Naive thymus-derived CD8-positive, alpha-beta T cell (primary cell): Measurements from ENCODE around the gene GATA3. TPM values are rescaled to one million over a fixed set of nuclear protein-coding genes. Genes with fewer than 3 reads are reported as not detected.
A peak's percentile ranks its signal among the peaks of the same experiment; 100 is the strongest.

ENCODE experiments used
- ATAC-seq, 2 donors: fragments of 150-1000 bp; cut with Tn5 transposase in 1 of 2; sonication (Bioruptor Pico), chemical (Tn5 transposase) in 1 of 2; 1 replicate in 1 of 2; 2 replicates in 1 of 2; pipeline ENCODE4 v1.10.0; 2021; ENCODE audit warnings: mild to moderate bottlenecking in 2 of 2, moderate library complexity in 2 of 2
- POLR2A ChIA-PET: fragments of 350-600 bp; sonication (Branson Sonifier 250); formaldehyde crosslinking; loops from one replicate; lab custom pipeline; 2021; ENCODE audit warnings: antibody characterized with exemption; lab: Charles Lee
- DNase-seq, 10 donors: peaks; one replicate each; pipeline versions ENCODE4 v3.0.0 to v3.0.0-alpha.2; 2020 to 2022
- H3K27ac Mint-ChIP-seq, 10 donors: one replicate each; pipeline ENCODE4 v1.8.0; 2020 to 2022; ENCODE audit warnings: mild to moderate bottlenecking in 10 of 10, mixed read lengths in 10 of 10, moderate library complexity in 4 of 10, inconsistent platforms in 1 of 10
- H3K27me3 Mint-ChIP-seq, 5 donors: one replicate each; pipeline ENCODE4 v1.8.0; 2021 to 2022; ENCODE audit warnings: mixed read lengths in 5 of 5
- H3K36me3 Mint-ChIP-seq, 3 donors: one replicate each; pipeline ENCODE4 v1.8.0; 2020 to 2022; ENCODE audit warnings: mixed read lengths in 3 of 3, mild to moderate bottlenecking in 2 of 3, inconsistent platforms in 1 of 3
- H3K4me1 Mint-ChIP-seq, 4 donors: one replicate each; pipeline ENCODE4 v1.8.0; 2021 to 2022; ENCODE audit warnings: mixed read lengths in 4 of 4
- H3K4me3 Mint-ChIP-seq, 10 donors: one replicate each; pipeline ENCODE4 v1.8.0; 2020 to 2022; ENCODE audit warnings: mild to moderate bottlenecking in 10 of 10, mixed read lengths in 10 of 10, moderate library complexity in 6 of 10, inconsistent platforms in 1 of 10
- H3K9me3 Mint-ChIP-seq, 9 donors: one replicate each; pipeline ENCODE4 v1.8.0; 2020 to 2022; ENCODE audit warnings: mixed read lengths in 9 of 9, mild to moderate bottlenecking in 3 of 9, inconsistent platforms in 1 of 9, moderate library complexity in 1 of 9
- polyA plus RNA-seq, 3 donors: library from polyadenylated mRNA; unstranded; fragments of 300-500 nt; fragmentation: Illumina TruSeq; gene quantifications; one replicate each; pipeline ENCODE4 v1.2.3, GENCODE V29; 2021
- total RNA-seq, 8 experiments: library from RNA in 2 of 8; stranded (reverse) in 2 of 8; gene quantifications; one replicate each; pipeline ENCODE4 v1.2.3 and lab custom pipeline; 2021 to 2026

Gene GATA3
- total and polyA plus RNA-seq, 5 experiments from 2014 or later = 20.5 to 27.7 (median 23.9) TPM

DNA sequence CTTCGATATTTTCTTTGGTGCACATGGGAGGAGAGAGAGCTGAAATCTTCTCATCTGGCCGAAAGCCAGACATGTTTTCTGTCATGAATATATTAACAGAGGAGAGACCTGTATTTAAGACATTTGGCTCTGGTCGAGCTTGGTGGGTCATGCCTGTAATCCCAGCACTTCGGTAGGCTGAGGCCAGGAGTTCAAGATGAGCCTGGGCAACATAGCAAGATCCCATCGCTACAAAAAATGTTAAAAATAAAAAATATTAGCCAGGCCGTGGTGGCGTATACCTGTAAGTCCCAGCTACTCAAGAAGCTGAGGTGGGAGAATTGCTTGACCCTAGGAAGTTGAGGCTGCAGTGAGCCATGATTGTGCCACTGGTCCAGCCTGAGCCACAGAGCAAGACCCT lies 21.9 kb upstream of the GATA3 start:
- POLR2A ChIA-PET = no interaction called here
- H3K9me3 Mint-ChIP-seq = peaks cover 0 to 4% (median 0%) of the 10 kb centered on the region in 9 donors
- peaks cover 19 to 55% (median 44%) of the 10 kb centered on the region in 5 donors for H3K27me3 Mint-ChIP-seq
- ATAC-seq = no peak
- peak overlapping the region in 2 of 10 donors; percentile 10 to 58 for H3K4me3 Mint-ChIP-seq
- peaks cover 0 to 8% (median 5%) of the 10 kb centered on the region in 3 donors for H3K36me3 Mint-ChIP-seq
- peaks cover 6 to 19% (median 16%) of the 10 kb centered on the region in 4 donors for H3K4me1 Mint-ChIP-seq
- no peak for DNase-seq
- peak overlapping the region in 1 of 10 donors; percentile 48 for H3K27ac Mint-ChIP-seq

DNA sequence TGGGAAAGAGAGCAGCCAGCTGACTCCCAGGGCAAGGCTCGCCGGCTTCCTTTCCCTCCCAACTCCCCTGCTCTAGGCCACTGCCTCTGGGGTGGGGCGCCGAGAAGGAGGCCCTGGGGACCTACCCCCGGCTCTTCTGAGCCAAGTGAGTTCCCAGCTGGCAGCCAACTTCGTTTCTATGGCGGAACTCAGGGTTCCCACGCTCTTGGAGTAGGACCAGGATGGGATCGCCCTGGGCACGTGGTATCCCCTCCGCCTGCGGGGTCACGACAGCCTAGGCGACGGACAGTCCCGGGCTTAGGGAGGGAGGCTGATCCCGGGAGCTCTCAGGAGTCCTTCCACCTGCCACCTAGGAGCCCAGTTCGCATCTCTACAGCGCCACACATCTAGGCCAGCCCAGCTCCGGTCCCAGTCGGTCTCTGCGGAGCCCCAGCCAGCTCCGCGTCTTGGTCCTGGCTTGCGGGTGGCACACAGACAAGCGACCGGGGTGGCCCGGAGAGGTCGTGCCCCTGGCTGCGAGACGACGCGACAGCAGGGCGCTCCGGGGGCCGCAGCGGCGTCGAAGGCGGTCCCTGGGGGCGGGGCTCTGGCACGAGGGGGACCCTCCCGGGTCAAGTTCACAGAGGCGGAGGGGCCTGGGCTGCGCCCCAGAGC lies 20.5 kb upstream of the GATA3 start:
- POLR2A ChIA-PET = interaction anchor here (0.6 kb wide), 1 partner anchor 15 kb away, joined by 5 read pairs; no protein-coding TSS in a partner anchor
- peak; percentile 37 to 39 for ATAC-seq
- peaks cover 0 to 11% (median 8%) of the 10 kb centered on the region in 9 donors for H3K9me3 Mint-ChIP-seq

DNA sequence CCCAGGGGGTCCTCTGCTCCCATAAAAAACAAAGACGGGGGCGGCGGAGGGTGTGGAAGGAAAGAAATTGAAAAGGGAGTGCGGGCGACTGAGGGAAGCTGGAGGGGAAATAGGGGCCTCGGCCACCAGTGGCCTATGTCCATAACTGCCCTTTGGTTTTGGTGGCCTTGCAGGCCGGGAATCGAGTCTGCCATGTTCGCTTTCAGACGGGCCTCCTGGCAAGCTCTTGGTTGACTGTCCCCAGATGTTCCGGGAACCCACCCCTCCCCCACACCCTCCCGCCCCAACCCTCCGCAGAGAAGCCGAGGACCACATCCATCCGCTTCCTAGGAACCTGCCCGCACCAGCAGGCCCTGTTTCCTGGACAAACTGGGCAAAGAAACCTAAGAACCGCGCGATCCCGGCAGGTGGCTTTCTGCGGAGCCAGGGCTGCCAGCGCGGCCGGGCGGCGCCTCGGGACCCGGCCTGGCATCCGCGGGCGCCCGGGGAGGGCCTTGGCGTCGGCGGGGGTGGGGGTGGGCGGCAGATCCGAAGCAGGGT lies 20.0 kb upstream of the GATA3 start:
- Mint-ChIP-seq H3K27me3 (peaks cover 34 to 70% (median 61%) of the 10 kb centered on the region in 5 donors), H3K27ac (no peak overlapping the region), H3K36me3 (peaks cover 0 to 16% (median 10%) of the 10 kb centered on the region in 3 donors), H3K4me3 (peak overlapping the region in 7 of 10 donors; percentile 5 to 76 (median 46)), H3K9me3 (peaks cover 0 to 17% (median 11%) of the 10 kb centered on the region in 9 donors), H3K4me1 (peaks cover 13 to 29% (median 23%) of the 10 kb centered on the region in 4 donors)
- DNase-seq = peak in 4 of 10 donors; percentile 8 to 40 (median 14)
- ATAC-seq = peak in 1 of 2 donors; percentile 31
- POLR2A ChIA-PET = no interaction called here

More for the DNA sequence above, 20.5 kb upstream of the GATA3 start:
- peaks cover 0 to 13% (median 10%) of the 10 kb centered on the region in 3 donors for H3K36me3 Mint-ChIP-seq
- peaks cover 28 to 64% (median 55%) of the 10 kb centered on the region in 5 donors for H3K27me3 Mint-ChIP-seq
- peak overlapping the region in 8 of 10 donors; percentile 12 to 66 (median 42) for H3K4me3 Mint-ChIP-seq
- DNase-seq = peak in 2 of 10 donors; percentile 5 to 61
- peaks cover 13 to 29% (median 23%) of the 10 kb centered on the region in 4 donors for H3K4me1 Mint-ChIP-seq
- H3K27ac Mint-ChIP-seq = no peak overlapping the region

DNA sequence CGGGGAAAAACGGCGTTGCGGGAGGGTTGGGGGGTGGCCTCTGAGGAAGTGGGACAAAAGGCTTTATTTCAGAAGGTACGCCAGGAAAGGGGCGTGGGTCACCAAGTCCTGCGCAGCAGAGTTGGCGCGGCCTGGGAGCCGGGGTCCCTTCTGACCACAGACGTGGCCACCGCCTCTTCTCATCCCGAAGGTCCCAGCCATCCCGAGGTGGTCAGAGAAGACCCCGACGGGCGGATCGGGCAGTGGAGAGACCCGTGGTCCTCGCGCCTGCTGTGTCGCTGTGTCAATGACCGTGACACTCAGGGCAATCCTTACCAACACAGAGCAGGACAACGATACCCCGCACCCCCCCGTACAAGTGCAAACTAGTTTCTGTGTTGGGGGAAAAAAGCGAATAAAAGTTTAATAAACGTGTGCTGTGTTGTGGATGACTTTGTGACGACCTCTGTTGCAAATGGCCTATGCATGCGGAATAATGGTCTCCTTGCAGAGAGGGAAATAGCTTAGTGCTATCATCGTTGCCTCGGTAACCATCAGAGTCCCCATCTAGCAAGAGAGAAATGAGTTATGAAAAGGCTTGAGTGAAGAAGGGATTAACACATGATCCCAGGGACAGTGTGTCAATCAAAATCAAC lies 19.4 kb upstream of the GATA3 start:
- POLR2A ChIA-PET = interaction anchor here (1.6 kb wide), 1 partner anchor 25 kb away, joined by 3 read pairs; no protein-coding TSS in a partner anchor

GRCh38 chr10:8035641-8036470 lies 18.6 kb upstream of the GATA3 start:
- Mint-ChIP-seq H3K9me3 (peaks cover 0 to 17% (median 12%) of the 10 kb centered on the region in 9 donors), H3K4me3 (peak overlapping the region; percentile 23 to 76 (median 54)), H3K36me3 (peaks cover 0 to 17% (median 14%) of the 10 kb centered on the region in 3 donors), H3K27me3 (peaks cover 43 to 83% (median 70%) of the 10 kb centered on the region in 5 donors), H3K27ac (peak overlapping the region in 3 of 10 donors; percentile 0 to 87 (median 60)), H3K4me1 (peaks cover 13 to 29% (median 23%) of the 10 kb centered on the region in 4 donors)
- DNase-seq (peak in 2 of 10 donors; percentile 13 to 45), ATAC-seq (no peak)
- POLR2A ChIA-PET = interaction anchor here (1.6 kb wide), 1 partner anchor 24 kb away, joined by 3 read pairs; no protein-coding TSS in a partner anchor

More for the DNA sequence above, 19.4 kb upstream of the GATA3 start:
- Mint-ChIP-seq H3K9me3 (peaks cover 0 to 17% (median 12%) of the 10 kb centered on the region in 9 donors), H3K4me3 (peak overlapping the region; percentile 23 to 76 (median 54)), H3K27me3 (peaks cover 38 to 76% (median 63%) of the 10 kb centered on the region in 5 donors), H3K36me3 (peaks cover 0 to 17% (median 10%) of the 10 kb centered on the region in 3 donors), H3K27ac (peak overlapping the region in 3 of 10 donors; percentile 0 to 87 (median 60)), H3K4me1 (peaks cover 13 to 29% (median 23%) of the 10 kb centered on the region in 4 donors)
- peak; percentile 26 to 60 for ATAC-seq
- DNase-seq = peak in 5 of 10 donors; percentile 27 to 44 (median 31)

DNA sequence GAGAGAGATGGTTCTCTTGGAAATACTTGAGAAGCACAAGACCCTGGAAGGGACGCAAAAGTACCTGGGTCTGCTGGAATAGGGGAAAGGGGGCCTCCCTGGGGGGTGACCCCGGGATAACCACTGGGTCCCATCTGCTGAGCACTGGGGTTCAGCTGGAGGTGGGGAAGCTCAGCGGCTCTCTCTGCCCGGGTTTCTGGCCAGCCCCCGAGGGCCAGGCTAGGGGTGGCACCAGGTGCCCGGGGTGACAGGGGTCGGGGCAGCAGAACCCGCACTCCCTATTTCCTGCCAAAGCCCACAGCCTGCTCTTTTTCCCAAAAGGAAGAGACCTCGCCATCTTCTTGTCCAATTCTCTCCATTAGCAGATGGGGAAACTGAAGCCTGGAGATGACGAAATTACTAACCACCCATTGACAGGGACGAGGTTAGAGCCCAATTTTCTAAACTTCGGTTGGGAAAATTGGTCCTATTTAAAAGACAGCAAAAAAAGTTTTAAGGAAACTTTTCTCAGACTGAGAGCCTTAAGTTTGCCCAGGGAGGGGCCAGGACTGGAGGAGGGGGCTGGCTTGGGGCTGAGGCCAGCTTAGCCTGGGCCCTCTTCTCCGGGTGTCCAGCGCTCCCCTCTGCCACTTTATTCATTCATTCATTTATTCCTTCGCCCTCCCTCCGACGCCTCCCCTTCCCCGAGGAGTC lies 17.8 kb upstream of the GATA3 start:
- peak overlapping the region in 3 of 10 donors; percentile 44 to 87 (median 74) for H3K27ac Mint-ChIP-seq
- peaks cover 0 to 17% (median 12%) of the 10 kb centered on the region in 9 donors for H3K9me3 Mint-ChIP-seq
- H3K4me3 Mint-ChIP-seq = peak overlapping the region in 4 of 10 donors; percentile 4 to 41 (median 23)
- H3K4me1 Mint-ChIP-seq = peaks cover 13 to 32% (median 24%) of the 10 kb centered on the region in 4 donors
- DNase-seq = peak in 3 of 10 donors; percentile 5 to 35 (median 17)
- H3K27me3 Mint-ChIP-seq = peaks cover 48 to 86% (median 73%) of the 10 kb centered on the region in 5 donors
- H3K36me3 Mint-ChIP-seq = peaks cover 0 to 17% (median 14%) of the 10 kb centered on the region in 3 donors
- no peak for ATAC-seq
- POLR2A ChIA-PET = interaction anchor here (1.6 kb wide), 1 partner anchor 23 kb away, joined by 3 read pairs; no protein-coding TSS in a partner anchor

DNA sequence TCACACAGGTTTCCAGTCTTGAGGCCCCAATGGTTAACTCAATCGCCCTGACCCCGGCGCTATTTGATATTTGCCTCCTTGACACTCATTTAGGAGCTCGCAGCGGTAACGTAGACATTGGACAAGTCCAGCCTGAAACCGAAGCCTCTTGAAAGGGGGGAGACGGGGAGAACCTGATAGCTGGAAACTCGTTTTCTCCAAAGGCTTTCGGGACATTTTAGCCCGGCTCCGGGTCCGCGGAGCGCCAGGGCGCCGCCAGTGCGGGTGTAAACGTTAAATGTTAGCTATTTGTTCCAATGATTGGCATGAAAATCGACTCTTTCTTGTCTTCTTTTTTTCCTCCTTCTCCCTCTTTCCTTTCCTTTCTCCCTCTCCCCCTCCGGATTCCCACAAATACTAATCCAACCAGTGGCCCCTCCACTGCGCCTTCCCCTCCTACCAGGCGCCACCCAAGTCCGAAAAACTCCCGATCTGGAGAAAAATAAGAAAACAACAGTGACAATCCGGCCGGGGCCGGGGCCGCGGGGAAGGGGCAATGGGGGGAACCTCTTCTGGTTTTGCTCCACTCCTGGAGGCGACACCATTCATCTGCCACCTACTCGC lies 17.2 kb upstream of the GATA3 start:
- Mint-ChIP-seq H3K36me3 (peaks cover 0 to 17% (median 14%) of the 10 kb centered on the region in 3 donors), H3K27ac (peak overlapping the region in 4 of 10 donors; percentile 74 to 87 (median 82)), H3K27me3 (peaks cover 51 to 86% (median 74%) of the 10 kb centered on the region in 5 donors), H3K4me1 (peaks cover 20 to 38% (median 27%) of the 10 kb centered on the region in 4 donors), H3K9me3 (peaks cover 0 to 18% (median 12%) of the 10 kb centered on the region in 9 donors), H3K4me3 (peak overlapping the region in 5 of 10 donors; percentile 4 to 60 (median 40))
- POLR2A ChIA-PET = interaction anchor here (0.6 to 1.5 kb wide), 2 partner anchors 15 to 393 kb away, joined by 3 to 5 read pairs; no protein-coding TSS in a partner anchor
- ATAC-seq = no peak
- DNase-seq = peak in 4 of 10 donors; percentile 12 to 60 (median 21)

- ATAC-seq (no peak), DNase-seq (peak in 2 of 10 donors; percentile 15 to 20)
- peaks cover 55 to 86% (median 73%) of the 10 kb centered on the region in 5 donors for H3K27me3 Mint-ChIP-seq
- H3K9me3 Mint-ChIP-seq = peaks cover 0 to 20% (median 12%) of the 10 kb centered on the region in 9 donors
- peaks cover 3 to 17% (median 12%) of the 10 kb centered on the region in 3 donors for H3K36me3 Mint-ChIP-seq
- peak overlapping the region in 5 of 10 donors; percentile 9 to 71 (median 18) for H3K4me3 Mint-ChIP-seq
- H3K4me1 Mint-ChIP-seq = peaks cover 27 to 48% (median 35%) of the 10 kb centered on the region in 4 donors
- POLR2A ChIA-PET = interaction anchor here (0.6 to 1.5 kb wide), 2 partner anchors 14 to 392 kb away, joined by 3 to 5 read pairs; no protein-coding TSS in a partner anchor
- peak overlapping the region in 4 of 10 donors; percentile 10 to 87 (median 58) for H3K27ac Mint-ChIP-seq
Measured at GRCh38 chr10:8037941-8038894, 16.3 kb upstream of the GATA3 start.

DNA sequence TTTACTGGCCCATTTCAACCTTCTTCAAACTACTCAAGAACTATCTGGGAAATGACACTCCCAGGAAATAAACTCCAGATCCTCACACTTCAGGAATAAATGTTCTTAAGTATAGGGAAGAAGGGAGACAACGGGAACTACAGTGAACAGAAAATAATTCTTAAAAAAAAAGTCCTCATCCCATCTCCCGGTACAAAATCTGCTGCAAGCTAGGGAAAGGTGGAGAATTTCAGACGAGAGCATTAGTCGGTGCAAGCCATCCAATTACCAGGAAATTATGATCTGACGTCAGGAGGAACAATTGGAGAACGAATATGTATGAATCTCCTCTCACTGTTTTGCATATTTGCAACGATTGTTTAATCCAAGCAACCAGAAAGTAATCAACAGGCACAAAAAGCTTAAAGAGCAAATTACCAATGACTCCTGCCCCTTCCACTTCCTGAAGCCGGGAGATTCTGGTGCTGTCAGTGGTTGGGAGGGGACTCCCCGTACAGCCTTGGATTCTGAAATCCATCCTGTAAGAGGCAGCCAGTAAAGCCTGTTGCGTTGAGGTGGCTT lies 15.1 kb upstream of the GATA3 start:
- peaks cover 3 to 17% (median 12%) of the 10 kb centered on the region in 3 donors for H3K36me3 Mint-ChIP-seq
- H3K4me3 Mint-ChIP-seq = peak overlapping the region in 1 of 10 donors; percentile 15
- peaks cover 58 to 89% (median 75%) of the 10 kb centered on the region in 5 donors for H3K27me3 Mint-ChIP-seq
- POLR2A ChIA-PET = interaction anchor here (0.6 kb wide), 1 partner anchor 81 kb away, joined by 4 read pairs; no protein-coding TSS in a partner anchor
- H3K9me3 Mint-ChIP-seq = peaks cover 0 to 22% (median 12%) of the 10 kb centered on the region in 9 donors
- DNase-seq (peak in 1 of 10 donors; percentile 2), ATAC-seq (no peak)
- peak overlapping the region in 1 of 10 donors; percentile 71 for H3K27ac Mint-ChIP-seq
- peaks cover 32 to 59% (median 42%) of the 10 kb centered on the region in 4 donors for H3K4me1 Mint-ChIP-seq
